AG08395 (cell line): ENCODE results near the gene P3H2.
A peak's percentile ranks its signal among the peaks of the same experiment; 100 is the strongest.
"Not testable (repeated sequence)": the region's sequence is repeated elsewhere in the genome, so short reads cannot be mapped to it uniquely, and the experiment has no call there.

Experiments
- DNase-seq: peaks from one replicate; pipeline ENCODE4 v3.0.0; 2012; ENCODE audit warnings: mixed read lengths, low spot score

Gene P3H2, protein sequence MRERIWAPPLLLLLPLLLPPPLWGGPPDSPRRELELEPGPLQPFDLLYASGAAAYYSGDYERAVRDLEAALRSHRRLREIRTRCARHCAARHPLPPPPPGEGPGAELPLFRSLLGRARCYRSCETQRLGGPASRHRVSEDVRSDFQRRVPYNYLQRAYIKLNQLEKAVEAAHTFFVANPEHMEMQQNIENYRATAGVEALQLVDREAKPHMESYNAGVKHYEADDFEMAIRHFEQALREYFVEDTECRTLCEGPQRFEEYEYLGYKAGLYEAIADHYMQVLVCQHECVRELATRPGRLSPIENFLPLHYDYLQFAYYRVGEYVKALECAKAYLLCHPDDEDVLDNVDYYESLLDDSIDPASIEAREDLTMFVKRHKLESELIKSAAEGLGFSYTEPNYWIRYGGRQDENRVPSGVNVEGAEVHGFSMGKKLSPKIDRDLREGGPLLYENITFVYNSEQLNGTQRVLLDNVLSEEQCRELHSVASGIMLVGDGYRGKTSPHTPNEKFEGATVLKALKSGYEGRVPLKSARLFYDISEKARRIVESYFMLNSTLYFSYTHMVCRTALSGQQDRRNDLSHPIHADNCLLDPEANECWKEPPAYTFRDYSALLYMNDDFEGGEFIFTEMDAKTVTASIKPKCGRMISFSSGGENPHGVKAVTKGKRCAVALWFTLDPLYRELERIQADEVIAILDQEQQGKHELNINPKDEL

DNA sequence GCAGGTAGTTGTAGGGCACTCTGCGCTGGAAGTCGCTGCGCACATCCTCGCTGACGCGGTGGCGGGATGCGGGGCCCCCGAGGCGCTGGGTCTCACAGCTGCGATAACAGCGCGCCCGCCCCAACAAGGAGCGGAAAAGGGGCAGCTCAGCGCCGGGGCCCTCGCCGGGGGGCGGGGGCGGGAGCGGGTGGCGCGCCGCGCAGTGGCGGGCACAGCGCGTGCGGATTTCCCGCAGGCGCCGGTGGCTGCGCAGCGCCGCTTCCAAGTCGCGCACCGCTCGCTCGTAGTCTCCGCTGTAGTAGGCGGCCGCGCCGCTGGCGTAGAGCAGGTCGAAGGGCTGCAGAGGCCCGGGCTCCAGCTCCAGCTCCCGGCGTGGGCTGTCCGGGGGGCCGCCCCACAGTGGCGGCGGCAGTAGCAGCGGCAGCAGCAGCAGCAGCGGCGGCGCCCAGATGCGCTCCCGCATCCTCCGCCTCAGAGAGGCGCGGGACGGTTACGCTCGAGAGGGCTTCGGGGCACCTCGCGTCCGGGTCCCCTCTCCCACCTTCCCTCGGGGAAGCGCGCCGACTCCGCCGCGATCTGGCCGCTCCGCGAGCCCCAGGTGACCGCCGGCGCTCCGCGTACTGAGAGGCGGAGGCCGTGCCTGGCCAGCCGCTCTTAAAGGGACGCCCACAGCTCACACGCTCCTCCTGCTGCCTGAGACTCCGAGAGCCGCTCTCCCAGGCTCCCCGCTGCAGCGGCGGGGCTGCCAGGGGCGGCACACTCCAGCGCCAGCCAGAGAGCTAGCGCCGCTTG lies at the start of gene P3H2:
Gene P3H2 (minus strand): TSS at position 629 of the 792 bp plus-strand sequence. CDS start 166 bp downstream, at position 463.
- DNase-seq = peak; percentile 92

DNA sequence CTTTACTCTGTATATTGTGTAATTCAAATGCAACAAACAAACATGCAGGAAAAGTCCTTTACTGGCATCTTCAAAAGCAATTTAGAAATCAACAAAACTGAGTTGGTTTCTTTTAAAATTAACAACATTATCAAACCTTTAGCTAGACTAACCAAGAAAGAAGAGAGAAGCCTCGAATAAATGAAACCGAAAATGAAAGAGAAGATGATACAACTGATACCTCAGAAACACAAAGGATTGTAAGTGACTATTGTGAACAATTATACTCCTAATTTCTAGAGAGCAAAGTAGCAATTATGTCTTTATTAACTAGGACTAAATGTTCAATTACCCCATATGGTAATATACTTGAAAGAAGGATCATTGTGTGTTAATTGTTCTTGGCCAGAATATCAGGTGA lies 49.2 kb upstream of the P3H2 start:
- no peak for DNase-seq

DNA sequence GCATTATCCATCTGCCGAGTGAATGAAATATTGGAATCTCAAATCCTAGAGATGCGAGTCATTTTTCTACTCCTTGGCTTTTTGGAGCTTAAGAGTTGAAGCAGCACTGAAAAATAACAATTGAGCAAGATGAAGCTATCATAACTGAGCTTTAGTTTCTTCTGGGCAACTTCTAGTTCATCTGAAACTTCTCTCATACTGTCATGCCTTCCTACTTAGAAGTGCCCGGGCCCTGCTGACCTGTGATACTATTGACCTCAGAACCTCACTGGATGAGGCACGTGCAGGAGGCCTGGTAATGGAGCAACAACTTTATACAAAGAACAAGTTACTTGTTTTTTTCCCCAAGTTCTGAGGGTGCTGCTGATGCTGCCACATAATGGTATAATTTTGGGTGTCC lies 48.5 kb upstream of the P3H2 start:
- no peak for DNase-seq

DNA sequence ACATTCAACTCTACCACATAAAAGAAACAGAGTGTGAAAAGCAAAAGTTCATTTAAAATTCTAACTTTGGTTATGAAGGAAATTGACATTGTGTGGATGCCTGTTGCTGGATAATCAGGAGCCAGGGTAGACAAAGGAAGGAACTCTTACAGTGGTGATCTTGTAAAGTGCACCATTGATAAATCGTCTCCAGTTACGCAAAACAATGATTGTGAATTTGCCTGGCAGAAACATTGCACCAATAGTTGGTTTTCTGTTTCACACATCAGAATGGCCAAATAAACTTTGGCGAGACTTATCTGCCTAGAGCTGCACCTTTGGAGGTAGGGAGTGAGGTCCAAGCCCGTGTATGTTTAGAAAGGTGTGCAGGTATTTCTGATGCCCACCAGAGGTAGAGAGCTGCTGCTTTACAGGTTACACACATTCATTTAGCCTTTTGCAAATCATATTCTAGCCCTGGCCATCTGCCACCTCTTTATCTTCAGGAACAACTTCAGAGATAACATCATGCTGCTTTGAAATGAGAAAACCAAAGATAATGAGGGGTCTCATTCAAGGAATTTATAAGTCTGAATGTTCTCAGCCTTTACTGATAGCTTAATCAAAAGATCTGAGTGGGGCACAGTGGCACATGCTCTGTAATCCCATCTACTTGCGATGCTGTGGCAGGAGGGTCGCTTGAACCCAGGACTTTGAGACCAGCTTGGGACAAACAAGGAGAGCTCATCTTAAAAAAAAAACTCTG lies 47.4 kb upstream of the P3H2 start:
- DNase-seq = no peak

DNA sequence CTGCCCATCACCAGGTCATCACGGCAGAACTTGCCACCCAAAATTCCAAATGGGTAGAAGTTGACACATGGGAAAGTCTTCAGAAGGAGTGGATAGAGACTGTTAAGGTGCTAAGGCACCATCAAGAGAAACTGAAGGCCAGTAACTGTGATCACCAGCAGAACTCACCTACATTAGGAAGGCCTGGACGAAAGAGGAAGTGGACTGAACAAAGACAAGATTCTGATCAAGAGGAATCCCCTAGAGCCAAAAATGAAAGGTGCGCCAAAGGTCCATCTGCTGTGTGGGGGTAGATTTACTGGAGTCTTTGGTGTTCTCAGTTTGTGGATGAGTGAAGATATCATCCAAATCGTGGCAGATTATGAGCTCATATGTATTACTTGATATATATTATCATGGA lies 46.3 kb upstream of the P3H2 start:
- no peak for DNase-seq

DNA sequence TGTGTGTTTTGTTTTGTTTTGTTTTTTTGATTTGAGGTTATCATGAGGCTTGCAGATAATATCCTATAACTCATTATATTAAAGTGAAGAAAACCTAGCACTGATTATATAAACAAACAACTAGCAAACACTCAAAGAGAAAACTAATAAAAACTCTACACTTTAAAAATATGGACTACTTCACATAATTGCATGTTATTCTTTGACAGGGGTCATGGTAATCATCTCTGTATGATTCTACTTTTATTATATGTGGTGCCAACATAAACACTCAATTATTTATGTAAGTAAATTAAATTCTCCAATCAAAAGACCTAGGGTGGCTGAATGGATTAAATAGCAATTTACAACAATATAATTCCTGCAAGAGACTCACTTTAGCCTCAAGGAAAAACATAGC lies 44.6 kb upstream of the P3H2 start:
- DNase-seq = no peak

DNA sequence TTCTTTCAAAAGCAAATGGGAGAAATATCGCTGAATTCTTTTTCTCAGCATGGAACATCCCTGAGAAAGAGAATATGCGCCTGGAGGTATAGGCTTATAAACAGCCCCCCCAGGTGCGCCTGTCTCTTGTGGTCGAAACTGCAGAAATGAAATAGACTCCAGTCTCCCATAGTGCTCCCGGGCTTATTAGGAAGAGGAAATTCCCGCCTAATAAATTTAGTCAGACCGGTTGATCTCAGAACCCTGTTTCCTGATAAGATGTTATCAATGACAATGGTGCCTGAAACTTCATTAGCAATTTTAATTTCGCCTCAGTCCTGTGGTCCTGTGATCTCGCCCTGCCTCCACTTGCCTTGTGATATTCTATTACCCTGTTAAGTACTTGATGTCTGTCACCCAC lies 41.3 kb upstream of the P3H2 start:
- DNase-seq = not testable (repeated sequence)

DNA sequence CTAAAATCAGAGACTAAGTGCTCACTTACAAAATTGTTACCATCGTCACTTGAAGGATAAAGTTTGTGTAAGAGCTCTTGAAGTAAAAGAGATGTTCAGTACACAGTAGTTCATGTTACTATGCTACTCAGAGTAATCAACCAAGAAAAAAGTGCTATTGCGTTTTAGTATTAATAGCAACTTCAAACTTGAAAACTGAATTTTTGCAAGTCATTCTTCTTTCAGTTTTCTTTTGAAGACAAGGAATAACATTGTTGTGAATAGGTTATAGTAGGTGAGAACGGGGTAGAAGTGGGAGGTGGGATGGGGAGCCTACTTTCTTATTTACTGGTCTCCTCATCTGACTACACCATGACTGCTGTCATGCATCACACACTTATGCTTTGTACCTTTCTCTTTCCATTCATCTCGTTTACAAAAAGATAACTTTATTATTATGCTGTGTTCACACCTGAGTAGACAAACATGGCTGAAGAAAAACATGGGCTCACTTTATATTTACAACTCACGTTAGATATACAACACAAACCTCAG lies 39.3 kb upstream of the P3H2 start:
- no peak for DNase-seq

DNA sequence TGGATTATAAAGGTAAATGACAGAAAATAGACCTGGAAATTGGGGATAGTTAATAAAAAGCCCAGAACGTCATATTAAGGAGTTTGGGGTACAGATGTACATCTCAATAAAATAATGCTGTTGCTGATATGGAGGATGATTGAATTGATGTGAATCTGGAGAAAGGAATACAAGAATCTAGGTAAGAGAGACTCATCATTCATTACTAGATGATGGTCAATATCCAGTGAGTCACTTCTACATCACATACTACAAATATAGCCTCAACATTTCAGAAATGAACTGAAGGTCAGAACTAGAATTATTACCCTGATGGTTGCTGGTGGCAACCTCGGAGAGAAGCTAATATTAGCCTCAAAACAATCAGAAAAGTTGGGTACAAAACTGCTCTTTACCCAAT lies 37.6 kb upstream of the P3H2 start:
- DNase-seq = no peak

DNA sequence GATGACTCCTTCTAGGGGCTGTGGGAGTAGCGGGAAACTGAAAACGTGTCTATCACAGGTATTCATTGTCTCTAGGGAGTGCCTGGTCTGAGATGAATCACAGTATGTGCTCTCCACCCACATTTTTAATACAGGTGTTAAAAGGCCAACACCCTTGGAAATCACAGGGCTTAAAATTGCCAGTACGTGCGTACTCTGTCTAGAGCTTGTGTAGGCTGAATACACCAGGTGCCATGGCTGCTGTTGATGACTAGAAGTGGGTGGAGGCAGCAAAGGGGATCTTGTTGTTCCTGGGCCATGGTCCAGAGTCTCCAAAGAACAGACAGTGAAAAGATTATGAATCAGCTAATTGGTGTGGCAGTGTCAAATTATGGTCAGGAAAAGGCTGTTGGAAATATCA lies 35.1 kb upstream of the P3H2 start:
- DNase-seq = no peak

DNA sequence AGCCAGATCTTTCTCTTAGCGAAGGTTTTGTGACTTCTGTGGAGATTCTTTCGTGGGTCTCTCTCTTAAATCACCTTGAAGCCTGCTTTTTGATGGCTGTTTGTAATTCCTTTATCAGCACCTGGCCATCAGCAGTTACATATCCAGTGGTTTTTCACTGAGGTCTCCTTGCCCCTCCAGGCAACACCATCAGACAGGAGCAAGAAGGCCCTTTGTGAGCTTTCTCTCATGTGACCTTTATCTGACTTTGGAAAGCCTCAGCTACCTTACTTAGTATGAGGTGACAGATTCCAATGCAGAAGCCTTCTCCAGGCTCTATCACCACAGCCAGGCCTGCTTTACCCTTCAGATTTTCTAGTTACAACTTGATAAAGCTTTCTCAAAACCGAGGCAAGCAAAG lies 30.0 kb upstream of the P3H2 start:
- DNase-seq = no peak

DNA sequence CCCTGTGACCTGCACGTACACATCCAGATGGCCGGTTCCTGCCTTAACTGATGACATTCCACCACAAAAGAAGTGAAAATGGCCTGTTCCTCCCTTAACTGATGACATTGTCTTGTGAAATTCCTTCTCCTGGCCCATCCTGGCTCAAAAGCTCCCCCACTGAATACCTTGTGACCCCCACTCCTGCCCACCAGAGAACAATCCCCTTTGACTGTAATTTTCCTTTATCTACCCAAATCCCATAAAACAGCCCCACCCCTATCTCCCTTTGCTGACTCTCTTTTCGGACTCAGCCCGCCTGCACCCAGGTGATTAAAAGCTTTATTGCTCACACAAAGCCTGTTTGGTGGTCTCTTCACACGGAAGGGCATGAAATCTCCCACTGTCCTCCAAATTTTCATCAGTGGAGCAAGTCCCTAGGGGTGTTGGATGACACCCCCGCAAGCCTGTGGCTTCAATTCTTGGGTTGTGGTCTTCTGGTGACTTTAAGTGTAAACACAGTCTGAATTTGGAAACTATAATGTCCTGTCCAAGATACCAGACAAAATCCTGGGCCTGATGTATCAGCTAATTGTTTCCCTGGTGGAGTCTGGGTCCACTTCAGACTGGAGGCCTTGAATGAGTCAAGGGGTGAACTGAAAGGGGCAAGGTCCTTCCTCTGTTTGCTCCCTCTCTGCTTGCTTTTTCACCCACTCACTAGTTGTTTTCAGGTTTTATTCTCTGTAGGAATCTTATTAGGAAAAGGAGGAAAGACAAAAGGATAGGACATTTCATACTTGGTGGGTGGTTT lies 29.3 kb upstream of the P3H2 start:
- not testable (repeated sequence) for DNase-seq

DNA sequence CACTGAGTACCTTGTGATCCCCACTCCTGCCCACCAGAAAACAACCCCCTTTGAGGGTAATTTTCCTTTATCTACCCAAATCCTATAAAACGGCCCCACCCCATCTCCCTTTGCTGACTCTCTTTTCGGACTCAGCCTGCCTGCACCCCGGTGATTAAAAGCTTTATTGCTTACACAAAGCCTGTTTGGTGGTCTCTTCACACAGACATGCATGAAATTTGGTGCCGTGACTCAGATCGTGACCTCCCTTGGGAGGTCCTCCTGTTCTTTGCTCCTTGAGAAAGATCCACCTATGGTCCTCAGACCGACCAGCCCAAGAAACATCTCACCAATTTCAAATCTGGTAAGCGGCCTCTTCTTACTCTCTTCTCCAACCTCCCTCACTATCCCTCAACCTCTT lies 24.1 kb upstream of the P3H2 start:
- not testable (repeated sequence) for DNase-seq

DNA sequence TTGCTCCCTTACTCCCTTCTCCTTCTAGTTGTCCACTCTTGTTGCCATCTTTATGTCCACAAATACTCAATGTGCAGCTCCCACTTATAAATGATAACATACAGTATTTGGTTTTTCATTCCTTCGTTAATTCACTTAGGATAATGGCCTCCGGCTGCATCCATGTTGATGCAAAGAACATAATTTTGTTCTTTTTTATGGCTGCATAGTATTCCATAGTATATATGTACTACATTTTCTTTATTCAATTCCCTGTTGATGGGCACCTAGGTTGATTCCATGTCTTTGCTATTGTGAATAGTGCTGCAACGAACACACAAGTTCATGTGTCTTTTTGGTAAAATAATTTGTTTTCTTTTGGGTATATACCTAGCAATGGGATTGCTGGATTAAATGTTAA lies 21.3 kb upstream of the P3H2 start:
- no peak for DNase-seq

DNA sequence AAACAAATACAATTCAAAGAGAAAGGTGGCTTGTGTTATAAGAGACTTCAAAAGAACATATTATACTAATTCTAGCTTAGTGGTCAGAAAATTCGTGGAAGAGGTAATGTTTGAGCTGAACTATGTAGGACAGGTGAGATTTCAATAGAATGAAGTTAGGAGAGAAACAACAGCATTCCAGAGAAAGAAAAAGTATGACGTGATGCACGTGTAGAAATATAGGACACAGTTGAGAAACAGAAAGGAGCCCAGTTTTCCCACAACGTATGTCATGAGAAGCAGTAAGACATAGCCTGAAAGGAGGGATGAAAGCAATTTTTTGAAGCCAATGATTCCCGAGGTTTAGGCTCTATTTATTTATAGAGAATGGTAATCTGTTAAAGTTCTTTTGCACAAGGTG lies 18.7 kb upstream of the P3H2 start:
- no peak for DNase-seq

DNA sequence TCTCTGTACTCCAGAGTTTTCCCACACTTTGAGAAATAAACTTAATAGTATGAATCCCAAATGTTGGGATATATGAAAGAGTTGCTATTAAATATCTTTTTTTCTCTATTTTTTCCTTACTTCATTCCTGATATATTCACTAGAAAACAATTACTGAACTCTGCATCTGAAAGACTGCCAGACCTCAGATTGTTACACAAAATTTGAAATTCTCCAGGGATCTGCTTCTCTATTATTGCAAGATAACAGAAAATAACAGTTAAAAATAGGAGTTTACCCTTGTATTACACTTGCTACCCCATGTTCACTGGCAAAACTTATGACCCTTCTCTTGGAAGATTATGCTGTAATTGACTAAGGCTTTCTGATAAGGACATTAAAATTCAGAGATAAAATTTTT lies 11.7 kb upstream of the P3H2 start:
- DNase-seq = no peak

DNA sequence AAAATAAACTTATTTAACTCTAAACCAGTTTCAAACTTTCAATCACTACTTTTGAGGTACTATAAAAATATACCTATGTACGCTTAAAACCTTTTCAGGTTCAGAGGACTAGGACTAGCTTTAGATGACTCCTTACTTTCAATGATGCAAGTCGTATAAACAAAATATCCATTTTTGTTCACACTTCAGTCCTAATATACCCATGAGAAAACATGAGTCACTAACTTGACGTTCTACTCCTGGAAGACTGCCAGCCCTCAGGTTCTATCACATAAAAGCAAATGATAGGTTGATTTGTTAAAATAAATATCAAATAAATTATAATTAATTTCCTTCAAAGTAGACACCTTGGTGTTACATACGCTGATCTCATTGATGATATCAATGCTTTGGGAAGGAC lies 10.6 kb upstream of the P3H2 start:
- DNase-seq = no peak

DNA sequence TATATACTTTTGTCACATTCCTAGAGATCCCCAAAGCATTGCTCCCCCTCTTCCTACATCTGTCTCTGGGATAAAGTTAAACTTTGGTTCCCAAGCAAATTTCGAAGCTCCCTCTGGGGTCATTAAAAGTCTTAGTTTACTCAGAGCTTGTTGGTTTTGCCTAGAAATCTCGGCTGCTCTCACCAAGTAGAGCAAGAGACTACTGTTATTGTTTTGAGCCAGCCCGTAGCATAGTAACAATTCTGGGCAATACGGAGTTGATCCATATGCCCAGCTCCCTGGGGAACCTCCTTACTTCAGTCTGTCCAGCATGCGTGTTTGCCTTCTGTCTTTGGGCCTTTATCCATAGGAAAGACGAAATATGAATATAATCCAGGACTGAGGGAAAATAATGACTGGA lies 10.0 kb upstream of the P3H2 start:
- no peak for DNase-seq

DNA sequence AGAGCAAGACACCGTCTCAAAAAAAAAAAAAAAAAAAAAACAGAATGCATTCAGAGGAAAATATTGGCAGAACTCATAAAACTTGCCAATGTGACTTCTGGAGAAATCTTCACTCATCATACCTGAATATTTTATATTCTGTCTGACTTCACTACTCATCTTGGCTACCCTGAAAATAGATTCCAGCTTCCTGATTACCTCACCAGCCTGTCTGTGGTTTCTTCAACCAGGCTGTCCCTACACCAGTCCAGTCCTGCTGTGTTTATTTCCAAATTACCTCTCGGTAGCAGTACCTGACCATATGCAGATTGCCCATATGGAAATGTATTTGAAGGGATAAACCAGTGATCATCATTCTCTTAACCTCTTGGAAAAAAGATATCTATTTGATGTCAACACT lies 9.3 kb upstream of the P3H2 start:
- no peak for DNase-seq

DNA sequence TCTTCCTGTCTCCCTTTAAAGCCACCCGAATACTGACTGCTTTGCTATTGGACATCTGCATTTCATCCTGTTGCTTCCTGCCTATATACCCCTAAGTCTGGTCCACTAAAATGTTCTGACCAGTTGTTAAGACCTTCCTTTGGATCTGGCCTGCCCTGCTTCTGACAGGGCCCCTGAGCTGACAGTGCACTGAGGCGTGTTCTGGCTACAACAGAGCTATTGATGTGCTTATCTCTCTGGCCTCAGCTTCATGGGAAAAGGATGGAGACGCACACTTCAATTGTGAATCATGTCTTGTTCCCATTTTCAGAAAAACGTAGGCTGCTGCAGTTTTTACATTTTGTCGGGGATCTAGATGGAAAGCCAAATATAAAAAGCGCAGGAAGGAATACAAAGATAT lies 7.1 kb upstream of the P3H2 start:
- no peak for DNase-seq

DNA sequence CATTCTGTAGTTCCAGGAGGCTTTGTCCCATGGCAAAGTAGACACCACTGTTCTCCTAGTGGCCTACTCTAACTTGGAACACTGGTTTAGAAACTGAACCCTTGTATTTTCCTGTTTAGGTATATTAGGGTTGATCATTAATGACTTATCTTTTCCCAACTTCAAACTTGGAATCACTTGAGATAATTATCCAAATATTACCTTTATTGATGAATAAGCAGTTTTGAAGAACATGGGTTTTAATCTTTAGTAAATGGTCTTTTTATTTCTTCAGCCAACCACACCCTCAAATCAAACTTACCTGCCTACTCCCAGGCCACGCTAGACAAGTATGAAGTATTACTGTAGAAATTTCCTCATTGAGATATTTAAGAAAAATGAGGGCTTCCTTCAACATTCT lies 6.5 kb upstream of the P3H2 start:
- DNase-seq = no peak
